Ovary (tissue), 9 donors: ENCODE data around the gene VPS33B. TPM values are rescaled to one million over a fixed set of nuclear protein-coding genes. Genes with fewer than 3 reads are reported as not detected.

Experiments used
- DNase-seq, 5 donors: peaks; one replicate each; pipeline ENCODE4 v3.0.0-alpha.2; 2019 to 2020
- H3K27ac ChIP-seq, 2 donors: fragments of 200-600 bp; one replicate each; pipeline versions ENCODE4 v1.5.1 to v1.8.0; 2019 to 2022
- H3K27me3 ChIP-seq: fragments of 200-600 bp; one replicate; pipeline ENCODE4 v1.8.0; 2022
- H3K36me3 ChIP-seq: fragments of 200-600 bp; sonication (generic); one replicate; pipeline ENCODE4 v1.5.1; 2019
- H3K4me1 ChIP-seq: one replicate; pipeline ENCODE4 v1.8.1; 2013; ENCODE audit warnings: mild to moderate bottlenecking, moderate library complexity; ENCODE audit not compliant: insufficient read depth
- H3K4me3 ChIP-seq: fragments of 200-600 bp; sonication (generic); one replicate; pipeline ENCODE4 v1.5.1; 2017
- H3K9me3 ChIP-seq, 2 donors: fragments of 200-600 bp in 1 of 2; sonication (generic) in 1 of 2; one replicate each; pipeline versions ENCODE4 v1.5.1 to v1.8.1; 2013 to 2019; ENCODE audit warnings: mild to moderate bottlenecking in 1 of 2, moderate library complexity in 1 of 2
- EP300 ChIP-seq: sonication (generic); formaldehyde crosslinking; IDR thresholded peaks from one replicate; pipeline ENCODE4 v1.6.1; 2017; ENCODE audit warnings: antibody characterized with exemption
- POLR2A ChIP-seq: fragments of 450-650 bp; IDR thresholded peaks from one replicate; pipeline ENCODE4 v1.6.1; 2017; ENCODE audit warnings: antibody characterized with exemption, mild to moderate bottlenecking, moderate library complexity
- WGBS, 3 donors: extraction: QIAGEN DNeasy Blood & Tissue Kit in 1 of 3; methylation state at CpG; one replicate each; pipeline versions ENCODE4 v1.1.5 to v1.1.7; 2013 to 2017; 5-methylcytosine and 5-hydroxymethylcytosine counted together
- intact Hi-C, 4 donors: fragments of 100-400 bp; cut with DNase I; formaldehyde crosslinking; loops; one replicate each; pipeline versions ENCODE4 v1.11.0 to v1.15.1; 2022 to 2023
- polyA plus RNA-seq, 2 donors: library from polyadenylated mRNA; stranded (reverse); fragments of 200-250 nt in 1 of 2; fragments of 350-450 nt in 1 of 2; fragmentation: Illumina TruSeq in 1 of 2; extraction: RNeasy Lipid Tissue Mini Kit (QIAGEN cat#74804) in 1 of 2; gene quantifications; one replicate each; pipeline ENCODE4 v1.2.3, GENCODE V29; 2013 to 2014
- total RNA-seq, 7 donors: library from RNA; depleted of rRNA in 2 of 7; stranded (reverse); fragments of >200 nt in 2 of 7; fragmentation: NEBNext Ultra II Directional in 3 of 7; extraction: Animal tissue kit (Norgen Biotek cat#: 25700) in 3 of 7; gene quantifications; one replicate each; pipeline versions ENCODE4 v1.1.0 to v1.2.4, GENCODE V29; 2016 to 2023
- TF ChIP-seq, protein P1 (sequence below), 3 donors: fragments of 450-650 bp in 2 of 3; fragments of 200-600 bp in 1 of 3; IDR thresholded peaks; one replicate each; pipeline versions ENCODE4 v1.5.1 to v1.8.0; 2016 to 2022; ENCODE audit warnings: antibody characterized with exemption in 3 of 3, mild to moderate bottlenecking in 1 of 3
- donor health status: DM: no; HTN: no; CAD: no; lungs with moderate emphysema.
- donor health status: DM: no; HTN: no; CAD: no.
- donor health status: Bipolar disorder and iron deficiency.
- donor health status: DM: yes; HTN: yes; CAD: no.
- donor health status: DM: no; HTN: no; CAD: no.
- donor health status: DM: yes; HTN: yes; CAD: no.

The VPS33B gene
- total and polyA plus RNA-seq, 9 donors: 8.5 to 17.4 (median 13.2) TPM

DNA sequence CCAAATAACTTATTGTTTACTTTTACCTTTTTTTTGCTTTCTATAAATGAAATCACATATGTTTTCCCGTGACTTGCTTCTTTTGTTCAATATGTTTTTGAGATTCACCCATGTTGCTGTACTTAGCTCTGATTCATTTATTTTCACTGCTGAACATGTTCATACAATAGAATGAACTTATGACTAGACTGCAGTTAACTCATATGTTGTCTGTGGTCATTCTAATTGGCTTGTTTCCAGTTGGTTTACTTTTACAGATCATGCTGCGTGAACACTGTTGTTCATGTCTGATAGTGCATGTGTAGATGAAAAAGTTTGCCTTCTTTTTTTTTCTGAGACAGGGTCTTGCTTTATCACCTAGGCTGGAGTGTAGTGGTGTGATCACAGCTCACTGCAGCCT is 46.0 kb upstream of the VPS33B start:
- Histone ChIP-seq H3K4me3 (no peak overlapping the region), H3K27me3 (no peaks in the 10 kb centered on the region), H3K27ac (no peak overlapping the region), H3K36me3 (no peaks in the 10 kb centered on the region), H3K4me1 (no peaks in the 10 kb centered on the region), H3K9me3 (no peaks in the 10 kb centered on the region)
- WGBS, 3 donors: 80 to 84% (median 83%) methylated on average over 2 of the region's 2 CpGs
- no peak for DNase-seq
- intact Hi-C loops: no loop called here
- TF ChIP-seq EP300: no peak
- TF ChIP-seq, protein P1, sequence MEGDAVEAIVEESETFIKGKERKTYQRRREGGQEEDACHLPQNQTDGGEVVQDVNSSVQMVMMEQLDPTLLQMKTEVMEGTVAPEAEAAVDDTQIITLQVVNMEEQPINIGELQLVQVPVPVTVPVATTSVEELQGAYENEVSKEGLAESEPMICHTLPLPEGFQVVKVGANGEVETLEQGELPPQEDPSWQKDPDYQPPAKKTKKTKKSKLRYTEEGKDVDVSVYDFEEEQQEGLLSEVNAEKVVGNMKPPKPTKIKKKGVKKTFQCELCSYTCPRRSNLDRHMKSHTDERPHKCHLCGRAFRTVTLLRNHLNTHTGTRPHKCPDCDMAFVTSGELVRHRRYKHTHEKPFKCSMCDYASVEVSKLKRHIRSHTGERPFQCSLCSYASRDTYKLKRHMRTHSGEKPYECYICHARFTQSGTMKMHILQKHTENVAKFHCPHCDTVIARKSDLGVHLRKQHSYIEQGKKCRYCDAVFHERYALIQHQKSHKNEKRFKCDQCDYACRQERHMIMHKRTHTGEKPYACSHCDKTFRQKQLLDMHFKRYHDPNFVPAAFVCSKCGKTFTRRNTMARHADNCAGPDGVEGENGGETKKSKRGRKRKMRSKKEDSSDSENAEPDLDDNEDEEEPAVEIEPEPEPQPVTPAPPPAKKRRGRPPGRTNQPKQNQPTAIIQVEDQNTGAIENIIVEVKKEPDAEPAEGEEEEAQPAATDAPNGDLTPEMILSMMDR (IDR thresholded peaks at IDR 0.05): no peak
- TF ChIP-seq POLR2A: no peak

DNA sequence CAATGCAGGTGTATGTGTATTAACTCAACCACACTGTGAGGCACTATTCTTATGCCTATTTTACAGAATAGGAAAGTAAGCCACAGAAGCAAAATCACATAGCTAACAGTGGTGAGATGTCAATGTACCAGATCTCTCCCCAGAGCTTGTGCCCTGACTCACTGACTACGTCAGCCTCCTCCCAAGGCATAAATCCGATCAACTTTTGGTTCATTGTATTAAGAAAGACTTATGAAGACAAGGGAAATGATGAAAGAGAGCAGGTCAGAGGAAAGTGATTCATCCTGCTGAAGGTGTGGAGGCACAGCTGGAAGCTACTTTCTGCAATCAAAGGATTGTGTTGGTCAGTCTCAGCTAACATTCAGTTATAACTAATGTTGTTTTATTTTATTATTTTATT is 44.6 kb upstream of the VPS33B start:
- TF ChIP-seq, protein P1 (IDR thresholded peaks at IDR 0.05): no peak
- TF ChIP-seq POLR2A (no peak), EP300 (no peak)
- WGBS, 3 donors: 80 to 89% (median 84%) methylated on average over 2 of the region's 2 CpGs
- intact Hi-C loops: no loop called here
- Histone ChIP-seq H3K27ac (no peak overlapping the region), H3K27me3 (no peaks in the 10 kb centered on the region), H3K9me3 (no peaks in the 10 kb centered on the region), H3K36me3 (no peaks in the 10 kb centered on the region), H3K4me3 (no peak overlapping the region), H3K4me1 (no peaks in the 10 kb centered on the region)
- no peak for DNase-seq

DNA sequence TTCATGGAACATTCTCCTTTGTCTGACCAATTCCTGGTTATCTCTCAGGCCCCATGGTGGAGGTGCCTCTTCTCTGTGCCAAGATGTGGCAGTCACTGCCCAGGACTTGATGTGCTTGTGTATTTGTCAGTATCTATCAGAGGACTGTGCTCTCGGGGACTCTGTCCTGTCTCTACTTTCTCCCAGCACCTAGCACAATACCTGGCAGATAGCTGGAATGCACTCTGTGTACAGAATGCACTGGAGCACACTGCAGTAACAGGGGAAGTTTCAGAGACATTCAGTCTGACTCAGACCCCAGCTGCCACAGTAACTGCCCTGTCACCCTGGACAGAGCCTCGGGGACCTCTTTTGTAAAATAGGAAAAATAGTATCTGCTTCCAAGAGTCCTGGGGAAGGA is 43.1 kb upstream of the VPS33B start:
- TF ChIP-seq, protein P1 (IDR thresholded peaks at IDR 0.05): no peak
- no peak for TF ChIP-seq EP300
- TF ChIP-seq POLR2A: no peak
- WGBS, 3 donors: 68 to 80% (median 80%) methylated on average over 2 of the region's 2 CpGs
- H3K27ac ChIP-seq: no peak overlapping the region
- no peaks in the 10 kb centered on the region for H3K27me3 ChIP-seq
- intact Hi-C loops: no loop called here
- H3K4me3 ChIP-seq: no peak overlapping the region
- H3K36me3 ChIP-seq: no peaks in the 10 kb centered on the region
- no peaks in the 10 kb centered on the region for H3K9me3 ChIP-seq
- no peak for DNase-seq
- no peaks in the 10 kb centered on the region for H3K4me1 ChIP-seq

DNA sequence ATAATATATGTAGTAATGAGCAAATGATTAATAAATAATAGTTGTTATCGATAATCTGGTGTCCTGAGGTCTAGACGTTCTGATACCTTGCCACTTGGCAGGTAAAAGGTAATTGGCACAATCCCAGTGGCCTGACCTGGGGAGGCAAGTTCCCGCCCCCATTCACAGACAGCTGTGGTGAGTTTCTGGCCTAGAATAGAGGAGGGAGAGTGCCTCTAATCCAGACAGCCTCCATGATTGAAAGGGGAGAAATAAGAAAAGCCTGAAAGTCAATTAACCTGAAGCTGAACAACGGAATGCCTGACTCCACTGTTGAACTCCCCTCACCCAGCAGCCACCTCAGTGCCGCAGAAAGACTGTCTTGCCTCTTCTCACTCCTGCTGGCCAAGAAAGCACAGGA is 39.6 kb upstream of the VPS33B start:
- no peak for TF ChIP-seq POLR2A
- TF ChIP-seq, protein P1 (IDR thresholded peaks at IDR 0.05): no peak
- TF ChIP-seq EP300: no peak
- no peak overlapping the region for H3K4me3 ChIP-seq
- no peak overlapping the region for H3K27ac ChIP-seq
- H3K9me3 ChIP-seq: no peaks in the 10 kb centered on the region
- WGBS, 3 donors: 53 to 61% (median 57%) methylated on average over 5 of the region's 5 CpGs
- no peaks in the 10 kb centered on the region for H3K27me3 ChIP-seq
- intact Hi-C loops: loop anchor here in 1 of 4 donors (5.0 kb wide), 1 partner anchor 210 kb away; no protein-coding TSS in a partner anchor
- no peak for DNase-seq
- H3K36me3 ChIP-seq: no peaks in the 10 kb centered on the region
- no peaks in the 10 kb centered on the region for H3K4me1 ChIP-seq
